HepG2 (cell line): Measurements from ENCODE around the gene PGPEP1. TPM values are rescaled to one million over a fixed set of nuclear protein-coding genes. Genes with fewer than 3 reads are reported as not detected.

Source experiments
- ATRX ChIP-seq: sonication (generic); formaldehyde crosslinking; IDR thresholded peaks from 2 replicates; pipeline ENCODE4 v1.4.0; 2020; ENCODE audit warnings: missing genetic modification reagents, borderline replicate concordance
- CREBL2 ChIP-seq: sonication (generic); formaldehyde crosslinking; IDR thresholded peaks from 2 replicates; pipeline ENCODE4 v1.8.1; 2023; ENCODE audit warnings: missing genetic modification reagents, mild to moderate bottlenecking, borderline replicate concordance
- FOSL1 ChIP-seq: sonication (generic); formaldehyde crosslinking; IDR thresholded peaks from 2 replicates; pipeline ENCODE4 v1.9.0; 2021; ENCODE audit warnings: missing genetic modification reagents, borderline replicate concordance
- IKZF5 ChIP-seq: IDR thresholded peaks from 2 replicates; pipeline ENCODE4 v1.6.1; 2018; ENCODE audit warnings: missing genetic modification reagents, mild to moderate bottlenecking, missing compliant biosample characterization
- KDM5A ChIP-seq: fragments of 200-600 bp; sonication (generic); IDR thresholded peaks from 2 replicates; pipeline ENCODE4 v1.7.0; 2018; ENCODE audit warnings: antibody characterized with exemption, mild to moderate bottlenecking, low read length, borderline replicate concordance
- MEIS1 ChIP-seq: sonication (generic); formaldehyde crosslinking; IDR thresholded peaks from 2 replicates; pipeline ENCODE4 v1.9.0; 2021; ENCODE audit warnings: mild to moderate bottlenecking, missing genetic modification reagents, moderate library complexity, borderline replicate concordance
- NFYB ChIP-seq: sonication (generic); formaldehyde crosslinking; IDR thresholded peaks from 2 replicates; pipeline ENCODE4 v1.4.0; 2020; ENCODE audit warnings: missing genetic modification reagents
- NKX3-1 ChIP-seq: sonication (generic); formaldehyde crosslinking; IDR thresholded peaks from 2 replicates; pipeline ENCODE4 v1.5.0; 2020; ENCODE audit warnings: missing genetic modification reagents
- SPEN ChIP-seq: sonication (generic); formaldehyde crosslinking; IDR thresholded peaks from 2 replicates; pipeline ENCODE4 v1.5.1; 2020; ENCODE audit warnings: low read depth, mild to moderate bottlenecking, missing genetic modification reagents
- STAT6 ChIP-seq: sonication (generic); formaldehyde crosslinking; IDR thresholded peaks from 2 replicates; pipeline ENCODE4 v1.4.0; 2020; ENCODE audit warnings: missing genetic modification reagents, mild to moderate bottlenecking, borderline replicate concordance
- TEAD3 ChIP-seq: optimal IDR thresholded peaks from 2 replicates; pipeline ENCODE3; 2016; ENCODE audit warnings: borderline replicate concordance
- ZBTB7B ChIP-seq: sonication (generic); formaldehyde crosslinking; IDR thresholded peaks from 2 replicates; pipeline ENCODE4 v1.4.0; 2020; ENCODE audit warnings: missing genetic modification reagents
- ZNF343 ChIP-seq: sonication (generic); formaldehyde crosslinking; IDR thresholded peaks from 2 replicates; pipeline ENCODE4 v1.4.0; 2020; ENCODE audit warnings: mild to moderate bottlenecking, missing genetic modification reagents
- ZNF350 ChIP-seq: sonication (generic); formaldehyde crosslinking; IDR thresholded peaks from 2 replicates; pipeline ENCODE4 v1.4.0; 2020; ENCODE audit warnings: mild to moderate bottlenecking, low read depth, missing genetic modification reagents, borderline replicate concordance
- ZNF451 ChIP-seq: sonication (generic); formaldehyde crosslinking; IDR thresholded peaks from 2 replicates; pipeline ENCODE4 v1.5.0; 2020; ENCODE audit warnings: mild to moderate bottlenecking, missing genetic modification reagents
- ZNF574 ChIP-seq: sonication (generic); formaldehyde crosslinking; IDR thresholded peaks from 2 replicates; pipeline ENCODE4 v1.4.0; 2020; ENCODE audit warnings: missing genetic modification reagents
- ZNF629 ChIP-seq: sonication (generic); formaldehyde crosslinking; conservative IDR thresholded peaks from 2 replicates; pipeline ENCODE4 v1.5.0; 2020; ENCODE audit warnings: missing genetic modification reagents
- polyA plus RNA-seq, 8 experiments: library from polyadenylated mRNA; depleted of rRNA in 3 of 8; stranded (reverse) in 7 of 8; unstranded in 1 of 8; fragments of >200 nt; fragmentation: Illumina TruSeq in 4 of 8; extraction: Trizol in 4 of 8; gene quantifications; 2 replicates each; pipeline versions ENCODE4 v1.2.1 to v1.2.3, GENCODE V29; 2011 to 2016; ENCODE audit warnings: low read depth in 4 of 8, missing spikeins in 1 of 8, mixed read lengths in 1 of 8; ENCODE audit not compliant: insufficient read depth in 1 of 8
- total RNA-seq, 5 experiments: library from RNA; depleted of rRNA; stranded (reverse); fragments of >200 nt; fragmentation: Illumina TruSeq; extraction: Trizol; gene quantifications; 2 replicates each; pipeline ENCODE4 v1.2.3, GENCODE V29; 2016; ENCODE audit warnings: low read depth in 1 of 5
- TF ChIP-seq, protein P1 (sequence below): sonication (generic); formaldehyde crosslinking; IDR thresholded peaks from 2 replicates; pipeline ENCODE4 v1.4.0; 2020; ENCODE audit warnings: missing genetic modification reagents, mild to moderate bottlenecking, borderline replicate concordance
- TF ChIP-seq, protein P2 (sequence below): IDR thresholded peaks from 2 replicates; pipeline ENCODE4 v1.6.1; 2016; ENCODE audit warnings: mild to moderate bottlenecking

PGPEP1 gene
- total and polyA plus RNA-seq, 2 of the 13 experiments (the other 11 are each of a cell fraction or from before 2014, with no cell fraction given): 53.1 to 56.6 TPM

DNA sequence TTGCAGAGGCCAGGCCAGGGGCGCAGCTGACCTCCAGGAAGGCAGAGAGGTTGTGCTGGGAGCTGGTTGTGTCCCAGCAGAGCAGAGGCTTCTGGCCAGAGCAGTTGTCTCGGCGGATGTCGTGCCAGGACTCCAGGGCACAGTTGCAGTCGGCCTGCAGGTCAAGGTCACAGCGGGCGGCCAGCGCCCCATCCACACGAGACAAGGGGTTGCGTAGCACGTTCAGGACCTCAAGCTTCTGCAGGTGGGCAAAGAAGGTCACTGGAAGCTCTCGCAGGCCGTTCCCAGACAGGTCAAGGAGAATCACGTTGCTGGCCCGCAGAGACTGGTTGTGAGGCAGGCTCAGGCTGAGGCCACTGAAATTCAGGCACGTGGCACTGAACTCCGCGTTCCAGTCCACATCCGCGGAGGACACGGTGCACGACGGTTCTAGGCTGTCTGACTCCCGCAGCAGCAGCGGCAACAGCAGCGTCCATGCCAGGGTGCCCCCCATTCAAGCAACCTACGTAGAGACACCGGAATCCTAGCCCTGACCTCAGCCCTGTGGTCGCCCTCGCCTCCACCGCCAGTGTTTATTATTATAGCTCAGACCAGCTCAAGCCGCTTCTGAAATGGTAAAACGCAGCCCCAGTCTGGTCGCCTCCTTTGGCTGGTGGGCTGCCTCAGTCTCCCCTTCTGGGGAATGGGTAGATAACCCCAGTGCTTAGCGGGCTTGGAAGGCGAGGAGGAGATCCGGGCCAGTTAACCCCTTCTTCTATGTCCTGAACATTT lies 56.3 kb downstream of the PGPEP1 start (continued):
- peak; percentile 51 for TF ChIP-seq TEAD3 (CRISPR knock-in tag)
- TF ChIP-seq ZNF343 (CRISPR knock-in tag): 0 out of 2 replicates have a peak, but pooled peaks have one; percentile 33
- no peak for TF ChIP-seq STAT6 (CRISPR knock-in tag)
- TF ChIP-seq FOSL1: no peak
- 0 out of 2 replicates have a peak, but pooled peaks have one; percentile 40 for TF ChIP-seq MEIS1 (CRISPR knock-in tag)
- TF ChIP-seq NKX3-1 (CRISPR knock-in tag): no peak
- TF ChIP-seq ZNF451 (CRISPR knock-in tag): peak; percentile 58; the same call in 1 of the 2 replicates
- TF ChIP-seq KDM5A: no peak
- TF ChIP-seq SPEN (CRISPR knock-in tag): peak; percentile 46; the same call in 1 of the 2 replicates
- TF ChIP-seq ZBTB7B: peak; percentile 15; the same call in 1 of the 2 replicates
- TF ChIP-seq, protein P1, sequence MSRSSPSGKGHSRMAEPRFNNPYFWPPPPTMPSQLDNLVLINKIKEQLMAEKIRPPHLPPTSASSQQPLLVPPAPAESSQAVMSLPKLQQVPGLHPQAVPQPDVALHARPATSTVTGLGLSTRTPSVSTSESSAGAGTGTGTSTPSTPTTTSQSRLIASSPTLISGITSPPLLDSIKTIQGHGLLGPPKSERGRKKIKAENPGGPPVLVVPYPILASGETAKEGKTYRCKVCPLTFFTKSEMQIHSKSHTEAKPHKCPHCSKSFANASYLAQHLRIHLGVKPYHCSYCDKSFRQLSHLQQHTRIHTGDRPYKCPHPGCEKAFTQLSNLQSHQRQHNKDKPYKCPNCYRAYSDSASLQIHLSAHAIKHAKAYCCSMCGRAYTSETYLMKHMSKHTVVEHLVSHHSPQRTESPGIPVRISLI (CRISPR knock-in tag): 0 out of 2 replicates have a peak, but pooled peaks have one; percentile 36
- TF ChIP-seq CREBL2 (CRISPR knock-in tag): no peak
- peak; percentile 96 for TF ChIP-seq ZNF629 (CRISPR knock-in tag)
- TF ChIP-seq, protein P2, sequence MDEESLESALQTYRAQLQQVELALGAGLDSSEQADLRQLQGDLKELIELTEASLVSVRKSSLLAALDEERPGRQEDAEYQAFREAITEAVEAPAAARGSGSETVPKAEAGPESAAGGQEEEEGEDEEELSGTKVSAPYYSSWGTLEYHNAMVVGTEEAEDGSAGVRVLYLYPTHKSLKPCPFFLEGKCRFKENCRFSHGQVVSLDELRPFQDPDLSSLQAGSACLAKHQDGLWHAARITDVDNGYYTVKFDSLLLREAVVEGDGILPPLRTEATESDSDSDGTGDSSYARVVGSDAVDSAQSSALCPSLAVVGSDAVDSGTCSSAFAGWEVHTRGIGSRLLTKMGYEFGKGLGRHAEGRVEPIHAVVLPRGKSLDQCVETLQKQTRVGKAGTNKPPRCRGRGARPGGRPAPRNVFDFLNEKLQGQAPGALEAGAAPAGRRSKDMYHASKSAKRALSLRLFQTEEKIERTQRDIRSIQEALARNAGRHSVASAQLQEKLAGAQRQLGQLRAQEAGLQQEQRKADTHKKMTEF (CRISPR knock-in tag): no peak; the same call in 1 of the 2 replicates
- TF ChIP-seq ATRX (CRISPR knock-in tag): no peak
- no peak for TF ChIP-seq NFYB (CRISPR knock-in tag)
- peak; percentile 59; the same call in 1 of the 2 replicates for TF ChIP-seq ZNF574 (CRISPR knock-in tag)
- 0 out of 2 replicates have a peak, but pooled peaks have one; percentile 49 for TF ChIP-seq IKZF5
- TF ChIP-seq ZNF350 (CRISPR knock-in tag): no peak; the same call in 1 of the 2 replicates
